Measurements from ENCODE around the gene SLC25A12. TPM values are rescaled to one million over a fixed set of nuclear protein-coding genes. Genes with fewer than 3 reads are reported as not detected.

Gene SLC25A12
- total RNA-seq, 1 experiment from 2014 or later, result 17.8 TPM

DNA sequence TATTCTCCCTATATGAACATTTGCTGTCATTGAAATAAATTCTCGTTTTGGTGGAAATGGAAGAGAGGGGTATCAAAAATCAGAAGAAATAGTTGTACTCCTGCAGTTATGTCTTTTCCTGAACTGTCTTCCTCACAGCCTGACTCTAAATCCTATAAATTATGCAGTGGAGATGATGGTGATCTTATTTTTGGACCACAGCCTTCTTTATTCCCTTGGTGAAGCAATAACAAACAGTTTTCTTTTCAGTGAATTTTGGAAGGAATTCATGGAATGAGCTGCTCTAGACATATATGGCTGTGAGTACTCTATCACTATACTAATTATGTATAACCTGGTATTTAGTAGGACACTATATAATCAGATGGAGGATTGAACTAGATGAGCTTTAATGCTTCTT is 1.7 kb upstream of the SLC25A12 start:
- no peak for DNase-seq
- Mint-ChIP-seq H3K36me3 (ENCODE audit: insufficient read depth, unreplicated experiment) (peaks cover 18% of the 10 kb centered on the region), H3K4me3 (ENCODE audit: low read depth, unreplicated experiment) (no peak overlapping the region), H3K27me3 (ENCODE audit: unreplicated experiment) (no peaks in the 10 kb centered on the region), H3K4me1 (ENCODE audit: low read depth, unreplicated experiment) (peaks cover 8% of the 10 kb centered on the region), H3K9me3 (ENCODE audit: low read depth, unreplicated experiment) (no peaks in the 10 kb centered on the region), H3K27ac (ENCODE audit: unreplicated experiment) (no peak overlapping the region)
- CTCF ChIA-PET, result interaction anchor here (0.6 kb wide), 1 partner anchor 12 kb away, joined by 4 read pairs; no protein-coding TSS in a partner anchor
- intact Hi-C loops (cut with micrococcal nuclease; ENCODE audit: unreplicated experiment), result no loop called here
- TF ChIP-seq CTCF (IDR thresholded peaks at IDR 0.05; ENCODE audit: unreplicated experiment), result no peak
- no TSS peak for BruUV-seq (replicated peaks)

- Mint-ChIP-seq H3K36me3 (ENCODE audit: insufficient read depth, unreplicated experiment) (peaks cover 18% of the 10 kb centered on the region), H3K27me3 (ENCODE audit: unreplicated experiment) (no peaks in the 10 kb centered on the region), H3K4me3 (ENCODE audit: low read depth, unreplicated experiment) (peak overlapping the region; percentile 89), H3K9me3 (ENCODE audit: low read depth, unreplicated experiment) (no peaks in the 10 kb centered on the region), H3K4me1 (ENCODE audit: low read depth, unreplicated experiment) (peaks cover 9% of the 10 kb centered on the region), H3K27ac (ENCODE audit: unreplicated experiment) (no peak overlapping the region)
- CTCF ChIA-PET, result no interaction called here
- no peak for DNase-seq
- BruUV-seq (replicated peaks), result no TSS peak
- intact Hi-C loops (cut with micrococcal nuclease; ENCODE audit: unreplicated experiment), result loop anchor here (1.0 kb wide), 1 partner anchor 209 kb away; no protein-coding TSS in a partner anchor
- no peak for TF ChIP-seq CTCF (IDR thresholded peaks at IDR 0.05; ENCODE audit: unreplicated experiment)
Observed at GRCh38 chr2:171894612-171894947, 536 bp upstream of the SLC25A12 start.

- no peak for DNase-seq
Observed at GRCh38 chr2:171893196-171893823, 734 bp downstream of the SLC25A12 start.

GRCh38 chr2:171889808-171890207 is 4.2 kb downstream of the SLC25A12 start:
- intact Hi-C loops (cut with micrococcal nuclease; ENCODE audit: unreplicated experiment), result no loop called here
- H3K27me3 Mint-ChIP-seq (ENCODE audit: unreplicated experiment), result no peaks in the 10 kb centered on the region

More at GRCh38 chr2:171893196-171893823, 734 bp downstream of the SLC25A12 start:
- no peak for TF ChIP-seq CTCF (IDR thresholded peaks at IDR 0.05; ENCODE audit: unreplicated experiment)
- Mint-ChIP-seq H3K27me3 (ENCODE audit: unreplicated experiment) (no peaks in the 10 kb centered on the region), H3K9me3 (ENCODE audit: low read depth, unreplicated experiment) (no peaks in the 10 kb centered on the region), H3K4me1 (ENCODE audit: low read depth, unreplicated experiment) (peaks cover 17% of the 10 kb centered on the region), H3K27ac (ENCODE audit: unreplicated experiment) (peak overlapping the region; percentile 14), H3K36me3 (ENCODE audit: insufficient read depth, unreplicated experiment) (peaks cover 18% of the 10 kb centered on the region), H3K4me3 (ENCODE audit: low read depth, unreplicated experiment) (peak overlapping the region; percentile 89)
- BruUV-seq (replicated peaks), result no TSS peak
- intact Hi-C loops (cut with micrococcal nuclease; ENCODE audit: unreplicated experiment), result no loop called here
- CTCF ChIA-PET, result interaction anchor here (0.6 kb wide), 2 partner anchors 146 to 593 kb away, joined by 3 to 6 read pairs; no protein-coding TSS in a partner anchor

More at GRCh38 chr2:171889808-171890207, 4.2 kb downstream of the SLC25A12 start:
- BruUV-seq (replicated peaks), result no TSS peak
- Mint-ChIP-seq H3K4me1 (ENCODE audit: low read depth, unreplicated experiment) (peaks cover 17% of the 10 kb centered on the region), H3K4me3 (ENCODE audit: low read depth, unreplicated experiment) (no peak overlapping the region), H3K27ac (ENCODE audit: unreplicated experiment) (no peak overlapping the region), H3K9me3 (ENCODE audit: low read depth, unreplicated experiment) (no peaks in the 10 kb centered on the region), H3K36me3 (ENCODE audit: insufficient read depth, unreplicated experiment) (peaks cover 17% of the 10 kb centered on the region)
- no peak for TF ChIP-seq CTCF (IDR thresholded peaks at IDR 0.05; ENCODE audit: unreplicated experiment)
- no peak for DNase-seq
- CTCF ChIA-PET, result interaction anchor here (0.7 kb wide), 1 partner anchor 19 kb away, joined by 4 read pairs; no protein-coding TSS in a partner anchor

Data from Calu3 (cell line).